ENCODE results near the gene TMTC3.
"Not testable (repeated sequence)": the region's sequence is repeated elsewhere in the genome, so short reads cannot be mapped to it uniquely, and the experiment has no call there.

Gene TMTC3

GRCh38 chr12:88141774-88142609 lies at the start of gene TMTC3, which contains the start of gene CEP290:
TSS of gene TMTC3 (plus strand) at chr12:88142307. CDS start at chr12:88148316, 6,009 bp downstream.
TSS of gene CEP290 (minus strand) at chr12:88142088. CDS start at chr12:88141307, 781 bp downstream.
- peak; percentile 94 for DNase-seq

GRCh38 chr12:88092771-88093170 lies 49.3 kb upstream of the TMTC3 start:
- no peak for DNase-seq

- DNase-seq: no peak
Observed at GRCh38 chr12:88093573-88093972, 48.5 kb upstream of the TMTC3 start.

- no peak for DNase-seq
Observed at GRCh38 chr12:88108021-88108420, 34.1 kb upstream of the TMTC3 start.

GRCh38 chr12:88111074-88111652 lies 30.9 kb upstream of the TMTC3 start:
- DNase-seq: no peak

- no peak for DNase-seq
Observed at GRCh38 chr12:88113871-88114270, 28.2 kb upstream of the TMTC3 start.

GRCh38 chr12:88122666-88123065 lies 19.4 kb upstream of the TMTC3 start:
- DNase-seq: no peak

- no peak for DNase-seq
Observed at GRCh38 chr12:88127099-88127498, 15.0 kb upstream of the TMTC3 start.

- DNase-seq: no peak
Observed at GRCh38 chr12:88127855-88128254, 14.3 kb upstream of the TMTC3 start.

- DNase-seq: no peak
Observed at GRCh38 chr12:88132392-88132791, 9.7 kb upstream of the TMTC3 start.

GRCh38 chr12:88133181-88133580 lies 8.9 kb upstream of the TMTC3 start:
- DNase-seq: not testable (repeated sequence)

GRCh38 chr12:88139711-88140110 lies 2.4 kb upstream of the TMTC3 start:
- DNase-seq: not testable (repeated sequence)

GRCh38 chr12:88141425-88141773 lies 708 bp upstream of the TMTC3 start:
- no peak for DNase-seq

- no peak for DNase-seq
Observed at GRCh38 chr12:88142610-88142991, 494 bp downstream of the TMTC3 start.

- DNase-seq: no peak
Observed at GRCh38 chr12:88144037-88144436, 1.9 kb downstream of the TMTC3 start.

- DNase-seq: no peak
Observed at GRCh38 chr12:88144546-88145468, 2.7 kb downstream of the TMTC3 start.

GRCh38 chr12:88145567-88146505 lies 3.7 kb downstream of the TMTC3 start:
- no peak for DNase-seq

GRCh38 chr12:88150063-88150462 lies 8.0 kb downstream of the TMTC3 start:
- no peak for DNase-seq

GRCh38 chr12:88153959-88154358 lies 11.9 kb downstream of the TMTC3 start:
- DNase-seq: no peak

- DNase-seq: no peak
Observed at GRCh38 chr12:88156075-88156654, 14.1 kb downstream of the TMTC3 start.

- no peak for DNase-seq
Observed at GRCh38 chr12:88163371-88163770, 21.3 kb downstream of the TMTC3 start.

- no peak for DNase-seq
Observed at GRCh38 chr12:88166179-88166578, 24.1 kb downstream of the TMTC3 start.

All from right forelimb (tissue), 1 donor.